ENCODE measurements around the gene OOSP4A. TPM values are rescaled to one million over a fixed set of nuclear protein-coding genes. Genes with fewer than 3 reads are reported as not detected.
"Not testable (repeated sequence)": the region's sequence is repeated elsewhere in the genome, so short reads cannot be mapped to it uniquely, and the experiment has no call there.

The OOSP4A gene
- total and polyA plus RNA-seq, 2 donors (not counting 1 experiment from before 2014, with no cell fraction given), result not detected

DNA sequence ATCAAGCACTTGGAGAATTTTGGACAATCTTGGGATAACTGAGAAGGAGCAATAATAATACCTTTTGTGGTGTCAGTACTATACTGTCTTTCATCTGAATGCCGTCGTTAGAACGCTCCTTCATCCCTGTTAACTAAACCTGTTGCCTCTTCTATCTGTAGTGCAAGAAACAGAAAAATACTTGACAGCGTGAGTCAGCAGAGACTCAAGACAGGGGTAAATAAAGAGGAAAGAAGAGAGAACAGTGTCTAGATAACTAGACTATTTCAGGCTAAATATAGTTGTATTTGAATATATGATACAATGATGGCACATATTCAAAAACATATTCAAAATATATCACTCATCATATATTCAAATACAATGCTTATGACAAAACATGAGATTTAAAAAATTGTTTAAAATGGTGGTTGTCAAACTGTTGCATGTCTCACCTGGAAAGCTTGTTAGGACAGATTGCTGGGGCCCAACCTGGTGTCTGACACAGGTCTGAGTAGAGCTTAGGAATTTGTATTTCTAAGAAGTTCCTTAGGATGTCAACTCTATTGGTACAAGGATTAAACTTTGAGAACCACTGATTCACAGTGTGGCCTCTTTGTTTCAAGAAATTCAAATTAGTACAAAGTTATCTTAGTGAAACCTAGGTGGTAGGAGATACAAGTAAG is 17.4 kb downstream of the OOSP4A start:
- no peak for DNase-seq (ENCODE audit: low read depth in 2 of 2)
- H3K4me3 ChIP-seq (replicated peaks in 1 of 4; ENCODE audit: control extremely low read depth in 1 of 4, insufficient read depth in 1 of 4, low read depth in 3 of 4, low read length in 4 of 4), result no peak overlapping the region
- no peak for TF ChIP-seq EZH2 (IDR thresholded peaks at IDR 0.05; ENCODE audit: low read length, missing control alignments)
- TF ChIP-seq, protein P1, sequence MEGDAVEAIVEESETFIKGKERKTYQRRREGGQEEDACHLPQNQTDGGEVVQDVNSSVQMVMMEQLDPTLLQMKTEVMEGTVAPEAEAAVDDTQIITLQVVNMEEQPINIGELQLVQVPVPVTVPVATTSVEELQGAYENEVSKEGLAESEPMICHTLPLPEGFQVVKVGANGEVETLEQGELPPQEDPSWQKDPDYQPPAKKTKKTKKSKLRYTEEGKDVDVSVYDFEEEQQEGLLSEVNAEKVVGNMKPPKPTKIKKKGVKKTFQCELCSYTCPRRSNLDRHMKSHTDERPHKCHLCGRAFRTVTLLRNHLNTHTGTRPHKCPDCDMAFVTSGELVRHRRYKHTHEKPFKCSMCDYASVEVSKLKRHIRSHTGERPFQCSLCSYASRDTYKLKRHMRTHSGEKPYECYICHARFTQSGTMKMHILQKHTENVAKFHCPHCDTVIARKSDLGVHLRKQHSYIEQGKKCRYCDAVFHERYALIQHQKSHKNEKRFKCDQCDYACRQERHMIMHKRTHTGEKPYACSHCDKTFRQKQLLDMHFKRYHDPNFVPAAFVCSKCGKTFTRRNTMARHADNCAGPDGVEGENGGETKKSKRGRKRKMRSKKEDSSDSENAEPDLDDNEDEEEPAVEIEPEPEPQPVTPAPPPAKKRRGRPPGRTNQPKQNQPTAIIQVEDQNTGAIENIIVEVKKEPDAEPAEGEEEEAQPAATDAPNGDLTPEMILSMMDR (conservative IDR thresholded peaks at IDR 0.05 in 1 of 2, IDR thresholded peaks at IDR 0.05 in 1 of 2; ENCODE audit: low read depth in 1 of 2, low read length in 2 of 2), result no peak
- no peak overlapping the region for H3K4me2 ChIP-seq (ENCODE audit: extremely low read depth, insufficient read depth, low read length)
- H3K36me3 ChIP-seq (ENCODE audit: control insufficient read depth, insufficient read depth, low read length), result no peaks in the 10 kb centered on the region
- no peaks in the 10 kb centered on the region for H3K27me3 ChIP-seq (ENCODE audit: control insufficient read depth, insufficient read depth, low read length)
- no peaks in the 10 kb centered on the region for H4K20me1 ChIP-seq (ENCODE audit: control insufficient read depth, extremely low read depth, insufficient read depth, low read length)
- no peak overlapping the region for H3K9ac ChIP-seq (ENCODE audit: insufficient read depth, low read length)
- no peaks in the 10 kb centered on the region for H3K4me1 ChIP-seq (ENCODE audit: control insufficient read depth, extremely low read depth, insufficient read depth, low read length)
- H3K9me3 ChIP-seq (ENCODE audit: control insufficient read depth, insufficient read depth, low read depth, low read length), result no peaks in the 10 kb centered on the region
- no peak overlapping the region for H3K27ac ChIP-seq (ENCODE audit: insufficient read depth, low read length)
- H3K79me2 ChIP-seq (ENCODE audit: control insufficient read depth, insufficient read depth, low read length), result no peaks in the 10 kb centered on the region
- H2AFZ ChIP-seq (ENCODE audit: low read length), result no peak overlapping the region

DNA sequence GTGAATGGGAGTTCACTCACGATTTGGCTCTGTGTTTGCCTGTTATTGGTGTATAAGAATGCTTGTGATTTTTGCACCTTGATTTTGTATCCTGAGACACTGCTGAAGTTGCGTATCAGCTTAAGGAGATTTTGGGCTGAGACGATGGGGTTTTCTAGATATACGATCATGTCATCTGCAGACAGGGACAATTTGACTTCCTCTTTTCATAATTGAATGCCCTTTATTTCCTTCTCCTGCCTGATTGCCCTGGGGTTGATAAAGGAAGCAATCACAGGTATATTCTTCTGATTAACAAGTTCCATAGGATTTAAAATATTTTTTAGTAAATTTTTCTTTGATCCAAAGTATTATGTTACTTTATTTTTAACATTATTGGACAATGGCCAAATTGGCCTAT is 18.2 kb downstream of the OOSP4A start:
- not testable (repeated sequence) for H3K79me2 ChIP-seq (ENCODE audit: control insufficient read depth, insufficient read depth, low read length); H4K20me1 ChIP-seq (ENCODE audit: control insufficient read depth, extremely low read depth, insufficient read depth, low read length); H3K27me3 ChIP-seq (ENCODE audit: control insufficient read depth, insufficient read depth, low read length); H2AFZ ChIP-seq (ENCODE audit: low read length); H3K27ac ChIP-seq (ENCODE audit: insufficient read depth, low read length); H3K4me2 ChIP-seq (ENCODE audit: extremely low read depth, insufficient read depth, low read length); H3K4me1 ChIP-seq (ENCODE audit: control insufficient read depth, extremely low read depth, insufficient read depth, low read length); H3K36me3 ChIP-seq (ENCODE audit: control insufficient read depth, insufficient read depth, low read length); DNase-seq (ENCODE audit: low read depth in 2 of 2); H3K9ac ChIP-seq (ENCODE audit: insufficient read depth, low read length); H3K9me3 ChIP-seq (ENCODE audit: control insufficient read depth, insufficient read depth, low read depth, low read length); H3K4me3 ChIP-seq (replicated peaks in 1 of 4; ENCODE audit: control extremely low read depth in 1 of 4, insufficient read depth in 1 of 4, low read depth in 3 of 4, low read length in 4 of 4)

DNA sequence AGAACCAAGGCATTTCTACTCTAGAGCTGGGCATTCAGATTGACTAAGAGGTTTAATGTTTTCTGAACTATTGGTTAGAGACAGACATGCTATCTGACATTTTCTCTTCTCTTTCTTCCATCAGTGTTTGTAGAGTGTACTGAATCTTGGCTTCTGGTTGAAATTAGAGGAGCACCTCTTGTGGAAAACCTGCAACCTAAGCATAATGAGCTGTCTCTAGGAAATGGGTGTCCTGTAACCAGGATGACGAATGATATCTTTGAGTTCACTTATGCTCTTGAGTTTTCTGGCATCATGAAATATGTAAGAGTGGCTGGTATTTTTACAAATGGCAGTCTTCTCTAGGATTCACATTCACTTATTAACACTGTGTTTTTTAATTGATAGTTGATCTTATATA is 19.4 kb downstream of the OOSP4A start:
- H3K4me1 ChIP-seq (ENCODE audit: control insufficient read depth, extremely low read depth, insufficient read depth, low read length), result no peaks in the 10 kb centered on the region
- no peaks in the 10 kb centered on the region for H3K36me3 ChIP-seq (ENCODE audit: control insufficient read depth, insufficient read depth, low read length)
- no peaks in the 10 kb centered on the region for H3K27me3 ChIP-seq (ENCODE audit: control insufficient read depth, insufficient read depth, low read length)
- H3K4me3 ChIP-seq (replicated peaks in 1 of 4; ENCODE audit: control extremely low read depth in 1 of 4, insufficient read depth in 1 of 4, low read depth in 3 of 4, low read length in 4 of 4), result no peak overlapping the region
- H3K79me2 ChIP-seq (ENCODE audit: control insufficient read depth, insufficient read depth, low read length), result no peaks in the 10 kb centered on the region
- H3K27ac ChIP-seq (ENCODE audit: insufficient read depth, low read length), result no peak overlapping the region
- no peak overlapping the region for H3K4me2 ChIP-seq (ENCODE audit: extremely low read depth, insufficient read depth, low read length)
- DNase-seq (ENCODE audit: low read depth in 2 of 2), result no peak
- H4K20me1 ChIP-seq (ENCODE audit: control insufficient read depth, extremely low read depth, insufficient read depth, low read length), result no peaks in the 10 kb centered on the region
- H2AFZ ChIP-seq (ENCODE audit: low read length), result no peak overlapping the region
- TF ChIP-seq, protein P1 (conservative IDR thresholded peaks at IDR 0.05 in 1 of 2, IDR thresholded peaks at IDR 0.05 in 1 of 2; ENCODE audit: low read depth in 1 of 2, low read length in 2 of 2), result no peak
- TF ChIP-seq EZH2 (IDR thresholded peaks at IDR 0.05; ENCODE audit: low read length, missing control alignments), result no peak
- no peak overlapping the region for H3K9ac ChIP-seq (ENCODE audit: insufficient read depth, low read length)
- H3K9me3 ChIP-seq (ENCODE audit: control insufficient read depth, insufficient read depth, low read depth, low read length), result no peaks in the 10 kb centered on the region

Data from fibroblast of lung (primary cell).